Transverse colon (tissue), 4 donors: ENCODE data around the gene A1BG. TPM values are rescaled to one million over a fixed set of nuclear protein-coding genes. Genes with fewer than 3 reads are reported as not detected.
A peak's percentile ranks its signal among the peaks of the same experiment; 100 is the strongest.

Experiments
- DNase-seq: peaks from one replicate; pipeline ENCODE4 v3.0.0-alpha.2; 2019
- H3K27ac ChIP-seq, 4 donors: fragments of 200-600 bp; sonication (generic); 2 replicates each; pipeline ENCODE4 v1.5.1; 2016 to 2018; ENCODE audit warnings: inconsistent platforms in 4 of 4
- H3K27me3 ChIP-seq: fragments of 200-600 bp; sonication (generic); 2 replicates; pipeline ENCODE4 v1.5.1; 2017; ENCODE audit warnings: inconsistent platforms
- H3K36me3 ChIP-seq, 4 donors: fragments of 200-600 bp; sonication (generic); 2 replicates each; pipeline ENCODE4 v1.5.1; 2017 to 2019; ENCODE audit warnings: inconsistent platforms in 4 of 4
- H3K4me1 ChIP-seq, 4 donors: fragments of 200-600 bp; sonication (generic); 2 replicates each; pipeline ENCODE4 v1.5.1; 2017 to 2020; ENCODE audit warnings: inconsistent platforms in 4 of 4
- H3K4me3 ChIP-seq, 4 donors: fragments of 200-600 bp; sonication (generic); 1 replicate in 1 of 4; 2 replicates in 3 of 4; pipeline versions ENCODE4 v1.5.1 to v1.6.1; 2017 to 2019; ENCODE audit warnings: inconsistent platforms in 4 of 4
- H3K9me3 ChIP-seq, 2 donors: fragments of 200-600 bp; sonication (generic); 2 replicates each; pipeline ENCODE4 v1.5.1; 2017 to 2019; ENCODE audit warnings: inconsistent platforms in 2 of 2
- CTCF ChIP-seq, 5 experiments: fragments of 200-600 bp in 3 of 5; fragments of 450-650 bp in 2 of 5; sonication (generic) in 3 of 5; IDR thresholded peaks; 1 replicate in 2 of 5; 2 replicates in 3 of 5; pipeline ENCODE4 v1.5.1; 2016 to 2017; ENCODE audit warnings: antibody characterized with exemption in 5 of 5, inconsistent platforms in 3 of 5, mild to moderate bottlenecking in 2 of 5, moderate library complexity in 1 of 5
- EP300 ChIP-seq: sonication (generic); formaldehyde crosslinking; IDR thresholded peaks from one replicate; pipeline ENCODE4 v1.6.1; 2017; ENCODE audit warnings: antibody characterized with exemption, low read depth
- POLR2A ChIP-seq: fragments of 450-650 bp; IDR thresholded peaks from one replicate; pipeline ENCODE4 v1.6.1; 2016; ENCODE audit warnings: antibody characterized with exemption, mild to moderate bottlenecking, moderate library complexity
- POLR2AphosphoS5 ChIP-seq, 3 donors: sonication (generic); formaldehyde crosslinking; IDR thresholded peaks; one replicate each; pipeline ENCODE4 v1.6.1; 2016; ENCODE audit warnings: antibody characterized with exemption in 3 of 3
- WGBS, 2 donors: methylation state at CpG; one replicate each; pipeline ENCODE4 v1.1.5; 2018; ENCODE audit warnings: low coverage in 1 of 2; 5-methylcytosine and 5-hydroxymethylcytosine counted together
- in situ Hi-C, 4 donors: fragments of 200-750 bp; cut with MboI; loops; one replicate each; pipeline versions ENCODE4 v1.15.0 to v1.15.1; 2017; ENCODE audit warnings: low sequenced_read_pairs in 3 of 4, low pct_ligation_motif_present in 1 of 4, low pct_unique_long_range_greater_than_20kb in 1 of 4
- intact Hi-C: fragments of 100-400 bp; cut with DNase I; formaldehyde crosslinking; loops from one replicate; pipeline ENCODE4 v1.15.1; 2023; ENCODE audit warnings: low total_unique reads
- total RNA-seq, 4 donors: library from RNA; depleted of rRNA; stranded (reverse); fragments of >200 nt; gene quantifications; one replicate each; pipeline ENCODE4 v1.1.0, GENCODE V29; 2016

Gene A1BG
- total RNA-seq, 4 donors from 2014 or later: 0.60 to 25.1 (median 3.7) TPM; not detected in 1

GRCh38 chr19:58357481-58358145, 4.3 kb upstream of the A1BG start:
- no peaks in the 10 kb centered on the region for H3K9me3 ChIP-seq
- TF ChIP-seq POLR2AphosphoS5 (IDR thresholded peaks at IDR 0.05) (no peak), POLR2A (no peak), CTCF (IDR thresholded peaks at IDR 0.05) (no peak)
- no peak for DNase-seq
- no peaks in the 10 kb centered on the region for H3K36me3 ChIP-seq
- no peak overlapping the region for H3K27ac ChIP-seq
- in situ Hi-C loops: no loop called here
- peaks cover 10% of the 10 kb centered on the region for H3K27me3 ChIP-seq
- 76% methylated on average over 17 of the region's 19 CpGs; no CpG with 5 or more reads in 1 of the 2 donors for WGBS, 2 donors
- intact Hi-C loops: no loop called here
- peaks cover 0 to 15% (median 14%) of the 10 kb centered on the region in 4 donors for H3K4me1 ChIP-seq
- no peak overlapping the region for H3K4me3 ChIP-seq

- no peak overlapping the region for H3K27ac ChIP-seq
- peak overlapping the region in 2 of 4 donors; percentile 22 to 30 for H3K4me3 ChIP-seq
- in situ Hi-C loops (no loop called here), intact Hi-C loops (no loop called here)
- H3K27me3 ChIP-seq: peaks cover 10% of the 10 kb centered on the region
- peaks cover 0 to 15% (median 14%) of the 10 kb centered on the region in 4 donors for H3K4me1 ChIP-seq
- 50 to 80% methylated on average over 2 to 73 of the region's 75 CpGs for WGBS, 2 donors
- no peaks in the 10 kb centered on the region for H3K36me3 ChIP-seq
- DNase-seq: no peak
- H3K9me3 ChIP-seq: no peaks in the 10 kb centered on the region
- TF ChIP-seq EP300 (no peak), POLR2AphosphoS5 (IDR thresholded peaks at IDR 0.05) (no peak), POLR2A (no peak), CTCF (IDR thresholded peaks at IDR 0.05) (no peak)
Observed at GRCh38 chr19:58356766-58357480, 3.6 kb upstream of the A1BG start.

GRCh38 chr19:58355908-58356765, 2.8 kb upstream of the A1BG start:
- Histone ChIP-seq H3K36me3 (no peaks in the 10 kb centered on the region), H3K4me3 (peak overlapping the region in 2 of 4 donors; percentile 22 to 30), H3K9me3 (no peaks in the 10 kb centered on the region), H3K4me1 (peaks cover 0 to 10% (median 7%) of the 10 kb centered on the region in 4 donors), H3K27me3 (peaks cover 18% of the 10 kb centered on the region), H3K27ac (no peak overlapping the region)
- TF ChIP-seq EP300 (no peak), CTCF (IDR thresholded peaks at IDR 0.05) (no peak), POLR2AphosphoS5 (IDR thresholded peaks at IDR 0.05) (no peak), POLR2A (no peak)
- intact Hi-C loops (no loop called here), in situ Hi-C loops (no loop called here)
- 60 to 74% methylated on average over 10 to 45 of the region's 94 CpGs for WGBS, 2 donors
- no peak for DNase-seq

- no peak for TF ChIP-seq POLR2AphosphoS5 (IDR thresholded peaks at IDR 0.05)
- TF ChIP-seq POLR2A: no peak
- no peak for TF ChIP-seq EP300
- TF ChIP-seq CTCF (IDR thresholded peaks at IDR 0.05): no peak
- in situ Hi-C loops: no loop called here
Observed at GRCh38 chr19:58355215-58355796, 2.0 kb upstream of the A1BG start.

More at GRCh38 chr19:58355215-58355796, 2.0 kb upstream of the A1BG start:
- Histone ChIP-seq H3K27me3 (peaks cover 26% of the 10 kb centered on the region), H3K4me3 (no peak overlapping the region), H3K9me3 (no peaks in the 10 kb centered on the region), H3K36me3 (no peaks in the 10 kb centered on the region), H3K27ac (no peak overlapping the region), H3K4me1 (peaks cover 0 to 13% (median 9%) of the 10 kb centered on the region in 4 donors)
- DNase-seq: no peak
- intact Hi-C loops: no loop called here
- 90 to 100% methylated on average over 1 to 10 of the region's 10 CpGs for WGBS, 2 donors
